ENCODE data around the gene PLEKHM3. TPM values are rescaled to one million over a fixed set of nuclear protein-coding genes. Genes with fewer than 3 reads are reported as not detected.

The PLEKHM3 gene
- total and polyA plus RNA-seq, 2 experiments from 2014 or later, result 3.9 to 8.8 TPM

GRCh38 chr2:207911856-207912255 is 113.5 kb downstream of the PLEKHM3 start (continued):
- TF ChIP-seq ZNF462 (CRISPR knock-in tag; IDR thresholded peaks at IDR 0.05), result no peak
- TF ChIP-seq NANOG (IDR thresholded peaks at IDR 0.05; ENCODE audit: borderline replicate concordance), result no peak
- TF ChIP-seq ZNF331 (CRISPR knock-in tag; IDR thresholded peaks at IDR 0.05; ENCODE audit: low read depth), result no peak
- TF ChIP-seq EZH2phosphoT487 (IDR thresholded peaks at IDR 0.05; ENCODE audit: unreplicated experiment), result no peak
- no peak for TF ChIP-seq EZH2 (IDR thresholded peaks at IDR 0.05; ENCODE audit: low read depth, unreplicated experiment)
- TF ChIP-seq STAT1 (IDR thresholded peaks at IDR 0.05; ENCODE audit: unreplicated experiment), result no peak
- TF ChIP-seq CREB1 (CRISPR knock-in tag; IDR thresholded peaks at IDR 0.05; ENCODE audit: low read depth), result no peak
- no peak for TF ChIP-seq REST (IDR thresholded peaks at IDR 0.05; ENCODE audit: unreplicated experiment)
- no peak for TF ChIP-seq ZNF114 (CRISPR knock-in tag; IDR thresholded peaks at IDR 0.05)

Measured in GM23338 (cell line).